Neural progenitor cell (in vitro differentiated cells): ENCODE results near the gene RAPGEF4. TPM values are rescaled to one million over a fixed set of nuclear protein-coding genes. Genes with fewer than 3 reads are reported as not detected.
A peak's percentile ranks its signal among the peaks of the same experiment; 100 is the strongest.

Experiments used
- DNase-seq: peaks from one replicate; pipeline ENCODE4 v3.0.0-alpha.2; 2016; ENCODE audit warnings: low spot score
- H2AFZ ChIP-seq: fragments of 200-600 bp; sonication (generic); replicated peaks from 2 replicates; pipeline ENCODE4 v1.6.1; 2016; ENCODE audit warnings: antibody characterized with exemption
- H3F3A ChIP-seq: fragments of 200-600 bp; sonication (generic); 2 replicates; pipeline ENCODE4 v1.6.1; 2016; ENCODE audit warnings: antibody characterized with exemption, low read depth
- H3K27ac ChIP-seq: fragments of 200-600 bp; sonication (generic); 2 replicates; pipeline ENCODE4 v1.5.1; 2016; ENCODE audit warnings: mild to moderate bottlenecking
- H3K27me3 ChIP-seq: fragments of 200-600 bp; sonication (generic); 2 replicates; pipeline ENCODE4 v1.6.1; 2016; ENCODE audit warnings: mild to moderate bottlenecking, moderate library complexity
- H3K36me3 ChIP-seq: fragments of 200-600 bp; sonication (generic); 2 replicates; pipeline ENCODE4 v1.5.1; 2016
- H3K4me1 ChIP-seq: fragments of 200-600 bp; sonication (generic); 2 replicates; pipeline ENCODE4 v1.6.1; 2016; ENCODE audit warnings: mixed run types
- H3K4me2 ChIP-seq: fragments of 200-600 bp; sonication (generic); 2 replicates; pipeline ENCODE4 v1.6.1; 2016
- H3K4me3 ChIP-seq: fragments of 200-600 bp; sonication (generic); 2 replicates; pipeline ENCODE4 v1.5.1; 2016
- H3K79me2 ChIP-seq: fragments of 200-600 bp; sonication (generic); 2 replicates; pipeline ENCODE4 v1.6.1; 2016; ENCODE audit warnings: low read depth
- H3K9ac ChIP-seq: fragments of 200-600 bp; sonication (generic); 2 replicates; pipeline ENCODE4 v1.6.1; 2016
- H3K9me3 ChIP-seq: fragments of 200-600 bp; sonication (generic); 2 replicates; pipeline ENCODE4 v1.5.1; 2016; ENCODE audit warnings: low read depth
- H4K20me1 ChIP-seq: fragments of 200-600 bp; sonication (generic); 2 replicates; pipeline ENCODE4 v1.6.1; 2016; ENCODE audit warnings: low read depth
- H3K27ac Mint-ChIP-seq: 3 replicates; pipeline ENCODE4 v1.8.0; 2021; ENCODE audit warnings: mixed read lengths
- H3K27me3 Mint-ChIP-seq: 2 replicates; pipeline ENCODE4 v1.8.0; 2022; ENCODE audit warnings: low read depth, mild to moderate bottlenecking, inconsistent platforms, moderate library complexity, mixed read lengths; ENCODE audit not compliant: insufficient read depth
- H3K36me3 Mint-ChIP-seq: 3 replicates; pipeline ENCODE4 v1.8.0; 2021; ENCODE audit warnings: mixed read lengths
- H3K4me1 Mint-ChIP-seq: 3 replicates; pipeline ENCODE4 v1.8.0; 2021; ENCODE audit warnings: mixed read lengths
- H3K4me3 Mint-ChIP-seq: 3 replicates; pipeline ENCODE4 v1.8.0; 2021; ENCODE audit warnings: mild to moderate bottlenecking, moderate library complexity, mixed read lengths
- H3K9me3 Mint-ChIP-seq: 3 replicates; pipeline ENCODE4 v1.8.0; 2020; ENCODE audit warnings: mixed read lengths
- CTCF ChIP-seq: fragments of 200-600 bp; sonication (generic); IDR thresholded peaks from 2 replicates; pipeline ENCODE4 v1.5.1; 2017; ENCODE audit warnings: antibody characterized with exemption, mild to moderate bottlenecking
- EZH2 ChIP-seq: fragments of 200-600 bp; sonication (generic); IDR thresholded peaks from 2 replicates; pipeline ENCODE4 v1.6.1; 2017; ENCODE audit warnings: antibody characterized with exemption, mild to moderate bottlenecking, moderate library complexity
- EZH2phosphoT487 ChIP-seq: fragments of 200-600 bp; sonication (generic); IDR thresholded peaks from 2 replicates; pipeline ENCODE4 v1.6.1; 2017; ENCODE audit warnings: antibody characterized with exemption
- total RNA-seq: library from RNA; depleted of rRNA; stranded (reverse); fragments of >200 nt; gene quantifications from 2 replicates; pipeline ENCODE4 v1.2.3, GENCODE V29; 2015; ENCODE audit warnings: low replicate concordance

The RAPGEF4 gene
- total RNA-seq, 1 donor from 2014 or later, result 1.8 TPM

DNA sequence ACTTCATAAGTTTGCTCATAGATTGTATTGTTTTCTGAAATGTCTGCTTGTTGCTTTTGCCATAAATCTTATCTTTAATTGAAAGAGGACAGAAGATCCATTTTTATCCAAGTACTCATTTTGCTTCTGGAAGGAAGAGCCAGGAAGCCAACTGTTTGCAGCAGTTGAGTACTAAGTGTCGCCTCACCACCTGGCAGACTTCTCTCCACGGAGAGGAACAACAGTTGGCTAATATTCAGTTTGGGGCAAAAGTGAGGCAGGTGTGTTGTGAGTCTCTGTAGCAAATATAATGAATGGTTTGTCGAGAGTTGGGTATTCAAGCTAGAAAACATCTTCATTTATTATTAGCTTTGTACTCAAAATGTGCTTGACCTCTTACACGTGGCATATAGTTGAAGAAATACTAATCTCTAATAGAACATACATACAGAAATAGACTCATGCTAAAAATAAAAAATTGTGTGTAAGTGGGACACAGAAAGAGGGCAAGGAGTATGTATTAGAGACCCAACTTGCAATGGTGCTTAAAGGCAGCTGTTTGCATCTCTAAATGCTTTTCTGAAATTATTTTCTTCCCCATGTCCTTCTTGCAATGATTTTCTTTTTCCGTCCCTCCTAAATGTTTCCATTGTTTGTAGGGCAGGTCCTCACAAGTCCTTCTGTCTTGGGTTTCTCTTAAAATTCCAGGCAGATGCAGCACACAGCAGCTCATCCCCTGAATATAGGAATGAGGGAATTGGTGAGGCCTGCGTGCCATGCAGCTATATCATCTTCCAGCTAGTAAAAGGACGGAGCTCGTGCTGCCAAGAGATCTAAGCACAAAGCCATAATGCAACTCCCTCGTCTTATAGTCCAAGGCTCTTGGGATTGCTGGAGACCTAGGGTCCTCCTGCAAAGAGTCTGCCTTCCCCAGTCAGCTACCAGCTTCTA, 295.2 kb downstream of the RAPGEF4 start:
- no peak for DNase-seq
- TF ChIP-seq CTCF, result no peak
- no peak for TF ChIP-seq EZH2phosphoT487
- TF ChIP-seq EZH2, result no peak
- Histone ChIP-seq H3K27me3 (no peaks in the 10 kb centered on the region), H3K4me1 (no peaks in the 10 kb centered on the region), H3K79me2 (no peaks in the 10 kb centered on the region), H3K4me3 (no peak overlapping the region), H2AFZ (no peak overlapping the region), H3K27ac (no peak overlapping the region), H3K36me3 (no peaks in the 10 kb centered on the region), H3K9ac (no peak overlapping the region), H3F3A (no peaks in the 10 kb centered on the region), H4K20me1 (no peaks in the 10 kb centered on the region), H3K4me2 (no peak overlapping the region), H3K9me3 (no peaks in the 10 kb centered on the region)
- Mint-ChIP-seq H3K4me1 (peaks cover 21% of the 10 kb centered on the region), H3K4me3 (no peak overlapping the region), H3K27ac (peak overlapping the region; percentile 32), H3K27me3 (peaks cover 2% of the 10 kb centered on the region), H3K9me3 (no peaks in the 10 kb centered on the region), H3K36me3 (no peaks in the 10 kb centered on the region)

DNA sequence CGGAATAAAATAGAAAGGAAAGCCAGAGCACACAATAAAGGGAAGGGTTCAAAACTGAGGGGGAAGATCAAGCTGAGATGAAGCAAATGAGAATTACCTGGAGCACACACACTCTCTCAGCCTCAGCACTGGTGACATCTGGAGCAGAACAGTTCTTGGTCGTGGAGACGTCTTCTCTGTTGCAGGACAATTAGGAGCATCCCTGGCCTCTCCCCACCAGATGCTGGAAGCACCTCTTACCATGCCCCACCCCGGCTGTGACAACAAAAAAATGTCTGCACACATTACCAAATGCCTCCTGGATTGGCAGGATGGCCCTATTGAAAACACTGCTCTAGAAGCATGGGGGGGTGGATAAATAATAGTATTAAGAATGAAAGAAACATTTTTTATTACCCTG, 296.4 kb downstream of the RAPGEF4 start:
- Mint-ChIP-seq H3K4me1 (peaks cover 16% of the 10 kb centered on the region), H3K9me3 (no peaks in the 10 kb centered on the region)

DNA sequence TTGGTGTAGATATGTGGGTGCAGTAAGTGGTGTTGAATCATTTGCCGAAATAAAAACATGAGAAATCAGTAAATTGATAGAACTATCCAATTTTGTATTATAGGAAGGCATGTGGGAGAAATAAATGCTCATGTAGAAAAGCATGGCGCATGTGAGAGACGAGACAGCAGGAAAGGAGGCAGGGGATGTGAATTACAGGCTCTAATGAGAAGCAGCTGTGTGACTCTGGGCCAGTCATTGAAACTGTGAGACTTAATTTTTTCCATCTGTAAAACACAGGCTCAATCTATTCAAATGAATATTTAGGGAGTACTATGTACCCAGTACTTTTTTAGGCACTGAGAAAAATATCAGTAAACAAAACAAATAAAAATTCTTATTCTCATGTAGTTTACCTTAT, 297.4 kb downstream of the RAPGEF4 start:
- Histone ChIP-seq H3K4me3 (no peak overlapping the region), H3K9ac (no peak overlapping the region), H3K4me2 (no peak overlapping the region), H3K4me1 (no peaks in the 10 kb centered on the region), H4K20me1 (no peaks in the 10 kb centered on the region), H3K27me3 (no peaks in the 10 kb centered on the region), H3K36me3 (no peaks in the 10 kb centered on the region), H2AFZ (no peak overlapping the region), H3K79me2 (no peaks in the 10 kb centered on the region), H3K9me3 (no peaks in the 10 kb centered on the region), H3K27ac (no peak overlapping the region), H3F3A (no peaks in the 10 kb centered on the region)
- TF ChIP-seq EZH2 (no peak), CTCF (no peak), EZH2phosphoT487 (no peak)
- Mint-ChIP-seq H3K27ac (no peak overlapping the region), H3K4me1 (peaks cover 18% of the 10 kb centered on the region), H3K4me3 (no peak overlapping the region), H3K36me3 (no peaks in the 10 kb centered on the region), H3K9me3 (no peaks in the 10 kb centered on the region), H3K27me3 (peaks cover 2% of the 10 kb centered on the region)
- DNase-seq, result no peak

More for the DNA sequence above, 296.4 kb downstream of the RAPGEF4 start:
- Histone ChIP-seq H3K4me1 (no peaks in the 10 kb centered on the region), H3K79me2 (no peaks in the 10 kb centered on the region), H3K9ac (no peak overlapping the region), H2AFZ (no peak overlapping the region), H3K4me3 (no peak overlapping the region), H3K36me3 (no peaks in the 10 kb centered on the region), H3K9me3 (no peaks in the 10 kb centered on the region), H3F3A (no peaks in the 10 kb centered on the region), H4K20me1 (no peaks in the 10 kb centered on the region), H3K27ac (no peak overlapping the region), H3K4me2 (no peak overlapping the region), H3K27me3 (no peaks in the 10 kb centered on the region)
- Mint-ChIP-seq H3K4me3 (no peak overlapping the region), H3K36me3 (no peaks in the 10 kb centered on the region), H3K27ac (no peak overlapping the region), H3K27me3 (peaks cover 2% of the 10 kb centered on the region)
- no peak for TF ChIP-seq CTCF
- TF ChIP-seq EZH2phosphoT487, result no peak
- TF ChIP-seq EZH2, result no peak
- no peak for DNase-seq
